SHP77 treated with DMSO at 0.1 percent for 48 hours (cell line): ENCODE results near the gene COBLL1.

Experiments
- DNase-seq: peaks from one replicate; lab custom pipeline; 2025; lab: John Stamatoyannopoulos, UW

COBLL1 gene

DNA sequence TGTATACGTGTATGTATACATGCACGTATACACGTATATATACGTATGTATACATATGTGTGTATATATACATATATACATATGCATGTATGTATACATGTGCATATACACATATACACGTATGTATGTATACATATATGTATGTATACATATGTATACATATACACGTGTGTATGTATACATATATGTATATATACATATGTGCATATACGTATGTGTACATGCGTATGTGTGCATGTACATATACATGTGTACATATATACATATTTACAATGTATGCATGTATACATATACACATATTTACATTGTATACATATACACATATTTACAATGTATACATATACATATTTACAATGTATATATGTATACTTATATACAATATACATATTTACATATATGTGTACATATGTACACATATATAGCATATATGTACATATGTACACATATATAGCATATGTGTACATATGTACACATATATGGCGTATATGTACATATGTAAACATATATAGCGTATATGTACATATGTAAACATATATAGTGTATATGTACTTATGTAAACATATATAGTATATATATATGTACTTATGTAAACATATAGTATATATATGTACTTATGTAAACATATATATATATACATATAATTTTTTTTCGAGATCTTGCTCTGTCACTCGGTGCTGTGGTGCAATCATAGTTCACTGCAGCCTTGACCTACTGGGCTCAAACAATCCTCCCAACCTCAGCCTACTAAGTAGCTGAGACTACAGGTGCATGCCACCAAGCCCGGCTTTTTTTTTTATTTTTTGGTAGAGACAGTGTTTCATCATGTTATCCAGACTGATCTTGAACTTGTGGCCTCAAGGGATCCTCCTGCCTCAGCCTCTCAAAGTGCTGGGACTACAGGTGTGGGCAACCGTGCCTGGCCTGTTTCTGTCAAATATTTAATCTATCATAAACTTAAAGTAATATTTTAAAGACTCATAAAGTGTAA lies 23.2 kb downstream of the COBLL1 start:
- no peak for DNase-seq

DNA sequence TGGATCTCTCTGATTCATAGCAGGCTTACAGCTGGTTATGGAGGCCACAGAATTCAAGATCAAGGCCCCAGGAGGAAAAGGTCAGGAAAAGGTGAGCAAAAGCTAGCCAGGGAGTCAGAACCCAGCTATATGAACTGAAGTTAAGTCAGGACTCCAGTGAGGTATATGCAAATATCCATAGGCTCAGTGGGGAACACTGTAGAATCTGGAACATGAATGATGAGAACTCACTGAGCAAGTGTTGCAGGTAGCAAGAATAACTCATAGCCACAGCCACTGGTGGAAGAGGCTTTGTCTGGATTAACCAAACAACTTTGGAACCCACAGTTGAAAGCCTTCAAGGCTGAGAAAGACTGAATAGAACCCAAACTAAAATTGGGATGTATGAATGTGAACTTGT lies 24.7 kb downstream of the COBLL1 start:
- no peak for DNase-seq

- DNase-seq = no peak
Measured at GRCh38 chr2:164816046-164816445, 25.6 kb downstream of the COBLL1 start.

DNA sequence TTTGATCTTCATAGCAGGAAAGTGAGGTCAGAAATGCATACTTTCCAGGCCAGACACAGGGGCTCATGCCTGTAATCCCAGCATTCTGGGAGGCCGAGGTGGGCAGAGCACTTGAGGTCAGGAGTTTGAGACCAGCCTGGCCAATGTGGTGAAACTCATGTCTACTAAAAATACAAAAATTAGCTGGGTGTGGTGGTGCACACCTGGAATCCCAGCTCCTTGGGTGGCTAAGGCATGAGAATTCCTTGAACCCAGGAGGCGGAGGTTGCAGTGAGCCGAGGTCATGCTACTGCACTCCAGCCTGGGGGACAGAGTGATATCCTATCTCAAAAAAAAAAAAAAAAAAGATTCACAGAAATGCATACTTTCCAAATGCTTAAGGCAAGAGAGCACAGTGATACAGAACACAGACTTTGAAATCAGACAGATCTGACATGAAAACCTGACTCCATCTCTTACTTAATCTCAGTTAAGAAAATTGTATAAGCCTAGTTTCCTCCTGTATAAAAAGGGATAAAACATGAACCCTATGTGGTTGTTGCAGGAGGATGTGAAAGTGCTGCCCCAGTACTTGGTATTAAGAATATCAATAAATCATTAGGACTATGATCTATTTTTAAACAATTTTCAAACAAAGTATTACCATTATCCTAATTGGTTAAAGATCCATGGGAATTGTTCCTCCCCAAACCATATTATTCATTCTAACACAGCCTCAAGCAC lies 26.4 kb downstream of the COBLL1 start:
- DNase-seq = no peak

DNA sequence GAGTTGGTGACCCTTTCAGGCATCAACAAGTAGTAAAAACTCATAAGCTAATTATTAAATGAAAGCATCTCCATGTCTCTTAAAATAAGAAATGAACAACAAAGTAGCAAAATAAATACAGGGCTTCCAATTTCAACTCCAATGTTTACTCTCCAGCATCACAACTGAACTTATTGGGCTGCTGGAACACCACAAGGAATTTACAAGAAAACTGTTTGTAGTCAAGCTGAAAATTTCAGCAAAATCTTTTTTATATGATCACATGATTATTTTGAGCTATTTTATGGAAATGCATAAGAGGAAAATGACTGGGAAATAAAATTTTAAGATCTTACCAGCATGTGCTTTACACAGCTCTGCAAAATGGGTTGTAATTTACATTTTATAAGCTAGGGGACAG lies 28.1 kb downstream of the COBLL1 start:
- DNase-seq = no peak

DNA sequence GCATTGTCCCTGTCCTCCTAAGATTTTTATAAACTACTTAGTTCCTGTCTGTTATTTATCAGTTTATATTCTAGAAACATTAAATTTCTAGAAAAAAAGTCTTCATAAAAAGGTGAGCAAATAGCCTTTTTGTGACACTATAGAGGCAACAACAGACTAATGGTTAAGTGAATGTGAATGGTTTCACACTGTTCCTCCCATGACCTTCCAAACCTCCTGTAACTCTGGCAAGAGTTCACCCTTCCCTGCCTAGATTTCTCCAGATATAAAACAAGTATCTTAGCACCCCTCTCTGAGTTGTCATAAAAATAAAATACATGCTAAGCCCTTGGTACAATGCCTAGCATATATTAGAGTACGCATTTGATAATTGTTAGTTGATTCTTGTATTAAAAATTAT lies 29.2 kb downstream of the COBLL1 start:
- no peak for DNase-seq

DNA sequence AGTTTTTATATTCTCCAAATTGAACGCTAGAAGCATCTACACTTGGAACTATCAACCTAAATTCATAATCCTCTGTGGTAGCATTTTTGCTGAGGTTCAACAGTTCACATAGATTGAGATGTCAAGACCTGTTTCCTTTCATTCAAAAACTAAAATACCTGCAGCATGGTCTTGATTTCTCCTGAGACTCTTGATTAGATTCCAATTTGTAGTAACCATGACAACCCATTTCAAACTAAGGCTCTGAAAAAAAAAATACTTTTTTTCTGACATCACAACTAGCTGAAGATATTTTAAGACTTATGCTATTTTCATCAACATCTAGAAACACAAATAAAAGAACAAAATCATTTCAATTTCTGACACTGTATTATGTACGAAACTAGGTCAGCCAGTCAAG lies 29.8 kb downstream of the COBLL1 start:
- DNase-seq = no peak

DNA sequence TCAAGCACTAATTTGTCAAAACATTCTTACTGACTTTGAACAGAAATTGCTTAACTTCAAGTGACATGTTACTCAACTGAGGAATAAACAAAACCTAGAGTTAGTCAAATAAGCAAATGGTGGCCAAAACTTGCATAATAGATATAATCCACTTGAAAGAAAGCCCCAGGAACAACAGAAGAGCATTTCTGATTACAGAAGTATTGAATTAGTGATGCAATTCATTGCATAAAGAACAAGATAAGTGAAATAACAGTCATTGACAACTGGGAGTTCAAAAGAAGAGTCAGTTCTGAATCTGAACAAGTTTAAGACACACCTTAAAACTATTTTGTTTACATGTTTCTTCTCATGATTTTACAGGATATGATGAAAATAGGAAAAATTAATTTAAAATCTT lies 30.8 kb downstream of the COBLL1 start:
- DNase-seq = no peak

DNA sequence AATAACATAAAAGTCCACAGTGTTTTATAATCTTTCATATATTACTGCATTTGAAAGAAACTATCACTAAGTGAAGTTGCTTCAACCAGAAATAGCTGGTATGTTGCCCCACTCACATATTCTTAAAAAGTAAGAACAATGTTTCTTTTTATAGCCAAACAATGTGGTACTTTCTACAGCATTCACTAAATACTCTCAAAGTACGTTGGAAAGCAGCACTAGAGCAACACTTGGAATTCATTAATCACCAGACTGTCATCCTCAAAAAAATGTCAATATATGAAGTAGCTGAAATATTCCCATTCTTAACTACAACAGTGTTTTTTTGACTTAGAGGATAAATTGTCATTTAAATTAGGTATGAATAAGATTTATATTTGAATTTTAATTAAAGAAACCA lies 32.8 kb downstream of the COBLL1 start:
- no peak for DNase-seq

GRCh38 chr2:164803776-164804466 lies 37.7 kb downstream of the COBLL1 start:
- DNase-seq = no peak

DNA sequence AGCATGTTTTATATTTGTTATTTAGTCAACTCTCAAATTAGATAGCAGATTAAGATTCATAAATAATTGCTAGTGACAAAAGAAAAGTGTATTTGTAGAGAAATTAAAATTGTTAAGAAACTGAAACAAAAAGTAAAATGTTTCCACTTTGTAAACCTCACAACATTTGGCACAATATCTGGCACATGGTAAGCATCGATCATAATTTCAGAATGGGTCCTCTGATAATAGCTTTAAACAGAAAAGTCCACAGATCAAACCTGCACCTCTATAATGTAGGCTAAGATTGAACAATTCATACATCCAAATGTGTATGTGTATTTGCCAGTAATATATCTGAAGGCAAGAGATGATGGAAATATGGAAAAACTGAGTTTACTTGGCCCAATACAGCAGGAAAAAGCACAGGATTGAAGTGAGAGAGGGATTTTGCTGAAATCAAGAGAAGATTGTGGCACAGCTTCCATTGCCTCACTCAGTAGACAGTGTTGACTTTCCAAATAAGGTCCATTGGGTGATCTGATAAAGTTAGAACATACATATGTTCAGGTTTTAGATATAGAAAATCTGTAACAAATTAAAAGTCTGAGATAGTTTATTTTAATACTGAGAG lies 39.4 kb downstream of the COBLL1 start:
- no peak for DNase-seq

GRCh38 chr2:164800572-164800971 lies 41.1 kb downstream of the COBLL1 start:
- no peak for DNase-seq

- no peak for DNase-seq
Measured at GRCh38 chr2:164797627-164798026, 44.0 kb downstream of the COBLL1 start.

DNA sequence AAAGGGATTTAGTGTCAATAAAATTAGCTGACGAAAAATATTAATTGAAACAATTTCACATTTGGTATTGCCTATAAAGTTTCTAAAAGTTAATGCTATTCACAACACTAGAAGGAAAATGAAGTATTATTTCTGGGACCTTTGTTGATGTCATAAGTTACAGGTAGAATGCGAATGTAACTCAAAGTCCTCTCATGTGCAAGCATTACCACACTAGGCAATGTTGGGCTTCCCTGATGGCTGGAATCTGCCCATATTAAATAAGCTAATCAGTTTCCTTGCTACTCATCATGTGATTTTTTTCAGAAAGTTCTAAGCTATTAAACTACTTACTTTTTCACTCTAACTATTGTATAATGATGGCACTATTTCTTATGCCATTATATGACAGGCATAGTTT lies 44.6 kb downstream of the COBLL1 start:
- DNase-seq = no peak

- no peak for DNase-seq
Measured at GRCh38 chr2:164794432-164795231, 47.0 kb downstream of the COBLL1 start.

GRCh38 chr2:164794016-164794415 lies 47.6 kb downstream of the COBLL1 start:
- DNase-seq = no peak

- no peak for DNase-seq
Measured at GRCh38 chr2:164793529-164793928, 48.1 kb downstream of the COBLL1 start.

- DNase-seq = no peak
Measured at GRCh38 chr2:164792316-164793170, 49.1 kb downstream of the COBLL1 start.

DNA sequence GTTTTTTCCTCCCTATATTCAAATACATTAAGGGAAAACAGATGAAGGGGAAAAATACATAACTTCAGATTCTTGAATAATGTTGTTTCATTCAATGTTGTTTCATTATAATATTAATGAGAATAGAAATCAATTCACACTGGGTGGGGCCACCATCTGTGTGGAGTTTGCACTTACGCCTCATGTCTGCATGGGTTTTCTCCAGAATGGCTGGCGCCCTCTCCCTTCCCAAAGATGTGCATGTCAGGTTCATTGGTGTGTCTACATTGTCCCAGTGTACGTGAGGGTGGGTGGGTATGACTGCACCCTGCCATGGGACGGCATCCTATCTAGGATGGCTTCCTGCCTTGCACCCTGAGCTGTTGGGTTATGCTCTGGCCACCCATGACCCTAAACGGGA lies 51.7 kb downstream of the COBLL1 start:
- DNase-seq = no peak

DNA sequence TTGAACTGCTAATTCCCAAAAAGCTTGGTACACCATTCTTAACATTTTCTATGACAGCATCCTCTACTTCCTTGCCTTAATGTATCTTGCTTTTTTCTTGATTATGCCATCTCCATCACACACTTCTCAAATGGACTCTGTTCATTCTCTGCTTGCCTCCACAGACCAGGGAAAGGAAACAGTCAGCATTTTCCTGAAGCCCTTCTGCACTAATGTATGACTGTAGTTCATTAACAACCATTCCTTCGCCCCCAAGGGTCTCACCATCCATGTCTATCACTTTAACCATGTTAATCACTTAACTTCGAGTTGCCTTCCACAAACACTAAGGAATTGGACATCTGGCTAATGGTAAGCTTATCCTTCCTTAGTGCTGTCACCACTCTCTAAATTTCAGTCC lies 54.8 kb downstream of the COBLL1 start:
- DNase-seq = no peak
